CD4-positive, alpha-beta T cell (primary cell): ENCODE results near the gene UBE3B. TPM values are rescaled to one million over a fixed set of nuclear protein-coding genes. Genes with fewer than 3 reads are reported as not detected.

Experiments used
- ATAC-seq: fragments of 200-7000 bp; cut with Tn5 transposase; one replicate; pipeline ENCODE4 v1.10.0; 2022; ENCODE audit warnings: mild to moderate bottlenecking; ENCODE audit not compliant: poor library complexity
- CTCF ChIA-PET: fragments of 350-600 bp; sonication (Branson Sonifier 250); formaldehyde crosslinking; loops from one replicate; lab custom pipeline; 2021; ENCODE audit warnings: antibody characterized with exemption, inconsistent platforms; lab: Charles Lee
- POLR2A ChIA-PET: fragments of 350-600 bp; sonication (Branson Sonifier 250); formaldehyde crosslinking; loops from one replicate; lab custom pipeline; 2021; ENCODE audit warnings: antibody characterized with exemption, inconsistent platforms; lab: Charles Lee
- DNase-seq, 14 experiments: peaks; one replicate each; pipeline ENCODE4 v3.0.0-alpha.2; 2013 to 2020; ENCODE audit warnings: mixed read lengths in 2 of 14
- H3K27ac ChIP-seq, 2 donors: one replicate each; pipeline versions ENCODE4 v1.5.1 to v1.7.0; 2013; ENCODE audit warnings: low read length in 2 of 2, low read depth in 1 of 2, mild to moderate bottlenecking in 1 of 2
- H3K27me3 ChIP-seq, 2 experiments: 1 replicate in 1 of 2; 2 replicates in 1 of 2; pipeline versions ENCODE4 v1.6.1 to v1.7.0; 2013; ENCODE audit warnings: low read length in 2 of 2, control low read depth in 1 of 2, mild to moderate bottlenecking in 1 of 2, moderate library complexity in 1 of 2; ENCODE audit not compliant: insufficient read depth in 2 of 2, control insufficient read depth in 1 of 2
- H3K36me3 ChIP-seq: one replicate; pipeline ENCODE4 v1.6.1; 2013; ENCODE audit warnings: low read length, control low read depth; ENCODE audit not compliant: insufficient read depth
- H3K4me1 ChIP-seq: one replicate; pipeline ENCODE4 v1.6.1; 2013; ENCODE audit warnings: low read length, control low read depth; ENCODE audit not compliant: insufficient read depth
- H3K4me3 ChIP-seq: one replicate; pipeline ENCODE4 v1.5.1; 2013; ENCODE audit warnings: mild to moderate bottlenecking, low read length, moderate library complexity
- H3K9me3 ChIP-seq, 2 experiments: 1 replicate in 1 of 2; 2 replicates in 1 of 2; pipeline versions ENCODE4 v1.6.1 to v1.7.0; 2013; ENCODE audit warnings: low read length in 2 of 2, mild to moderate bottlenecking in 2 of 2, control low read depth in 1 of 2, moderate library complexity in 1 of 2; ENCODE audit not compliant: control insufficient read depth in 1 of 2, insufficient read depth in 1 of 2
- H3K27ac Mint-ChIP-seq: one replicate; pipeline ENCODE4 v1.8.0; 2020; ENCODE audit warnings: mixed read lengths
- H3K27me3 Mint-ChIP-seq: one replicate; pipeline ENCODE4 v1.8.0; 2021; ENCODE audit warnings: mixed read lengths
- H3K36me3 Mint-ChIP-seq: one replicate; pipeline ENCODE4 v1.8.0; 2021; ENCODE audit warnings: low read depth, mixed read lengths
- H3K4me1 Mint-ChIP-seq: one replicate; pipeline ENCODE4 v1.8.0; 2021; ENCODE audit warnings: low read depth, mixed read lengths
- H3K4me3 Mint-ChIP-seq: one replicate; pipeline ENCODE4 v1.8.0; 2020; ENCODE audit warnings: mild to moderate bottlenecking, mixed read lengths
- H3K9me3 Mint-ChIP-seq: one replicate; pipeline ENCODE4 v1.8.0; 2020; ENCODE audit warnings: mixed read lengths
- CTCF ChIP-seq: fragments of 200-600 bp; IDR thresholded peaks from one replicate; pipeline ENCODE4 v1.8.0; 2022; ENCODE audit warnings: antibody characterized with exemption, mild to moderate bottlenecking
- intact Hi-C, 2 experiments: fragments of 100-400 bp; cut with DNase I in 1 of 2; cut with micrococcal nuclease in 1 of 2; formaldehyde crosslinking; loops; one replicate each; pipeline versions ENCODE4 v1.15.1 to v1.9.0; 2023 to 2025; cut with DNase I, micrococcal nuclease
- total RNA-seq, 174 experiments: library from RNA in 2 of 174; stranded (reverse) in 2 of 174; gene quantifications; one replicate each; pipeline ENCODE4 v1.2.3 and lab custom pipeline; 2021 to 2026

The UBE3B gene
- total RNA-seq, 2 experiments from 2014 or later, result 17.2 to 19.9 TPM

GRCh38 chr12:109553483-109553882 lies 76.0 kb downstream of the UBE3B start:
- CTCF ChIA-PET, result no interaction called here
- no peaks in the 10 kb centered on the region for H3K9me3 ChIP-seq
- H3K27ac Mint-ChIP-seq, result no peak overlapping the region
- H3K27me3 Mint-ChIP-seq, result peaks cover 6% of the 10 kb centered on the region
- no peak for DNase-seq
- H3K36me3 ChIP-seq, result no peaks in the 10 kb centered on the region
- ATAC-seq, result no peak
- H3K27ac ChIP-seq, result no peak overlapping the region
- no peaks in the 10 kb centered on the region for H3K36me3 Mint-ChIP-seq
- no peaks in the 10 kb centered on the region for H3K4me1 Mint-ChIP-seq
- intact Hi-C loops, result no loop called here
- H3K4me3 Mint-ChIP-seq, result no peak overlapping the region
- H3K27me3 ChIP-seq, result peaks cover 0 to 6% of the 10 kb centered on the region in 2 experiments
- no peaks in the 10 kb centered on the region for H3K9me3 Mint-ChIP-seq
- POLR2A ChIA-PET, result no interaction called here
- H3K4me1 ChIP-seq, result no peaks in the 10 kb centered on the region
- H3K4me3 ChIP-seq, result no peak overlapping the region
- TF ChIP-seq CTCF, result no peak

- intact Hi-C loops, result no loop called here
- H3K4me3 Mint-ChIP-seq, result no peak overlapping the region
- no peak for TF ChIP-seq CTCF
- peaks cover 6% of the 10 kb centered on the region for H3K27me3 Mint-ChIP-seq
- ATAC-seq (no peak), DNase-seq (no peak)
- Histone ChIP-seq H3K36me3 (no peaks in the 10 kb centered on the region), H3K4me3 (no peak overlapping the region), H3K27me3 (peaks cover 0 to under 1% of the 10 kb centered on the region in 2 experiments), H3K27ac (no peak overlapping the region), H3K4me1 (no peaks in the 10 kb centered on the region), H3K9me3 (no peaks in the 10 kb centered on the region)
- H3K4me1 Mint-ChIP-seq, result no peaks in the 10 kb centered on the region
- POLR2A ChIA-PET, result no interaction called here
- CTCF ChIA-PET, result no interaction called here
- no peak overlapping the region for H3K27ac Mint-ChIP-seq
- H3K36me3 Mint-ChIP-seq, result no peaks in the 10 kb centered on the region
- H3K9me3 Mint-ChIP-seq, result no peaks in the 10 kb centered on the region
These were observed 76.6 kb downstream of the UBE3B start for GRCh38 chr12:109553906-109554500.

- ChIA-PET CTCF (no interaction called here), POLR2A (interaction anchor here (0.7 kb wide), 1 partner anchor 14 kb away, joined by 3 read pairs; no protein-coding TSS in a partner anchor)
- H3K36me3 ChIP-seq, result no peaks in the 10 kb centered on the region
- Mint-ChIP-seq H3K4me1 (no peaks in the 10 kb centered on the region), H3K4me3 (no peak overlapping the region), H3K9me3 (no peaks in the 10 kb centered on the region), H3K27me3 (peaks cover 3% of the 10 kb centered on the region), H3K27ac (no peak overlapping the region), H3K36me3 (no peaks in the 10 kb centered on the region)
- TF ChIP-seq CTCF, result no peak
- intact Hi-C loops, result no loop called here
- no peaks in the 10 kb centered on the region for H3K27me3 ChIP-seq
- no peaks in the 10 kb centered on the region for H3K9me3 ChIP-seq
- no peak overlapping the region for H3K4me3 ChIP-seq
- DNase-seq (no peak), ATAC-seq (no peak)
- no peak overlapping the region for H3K27ac ChIP-seq
- no peaks in the 10 kb centered on the region for H3K4me1 ChIP-seq
These were observed 77.3 kb downstream of the UBE3B start for GRCh38 chr12:109554761-109555160.
